Mesangial cell (primary cell): ENCODE measurements around the gene PTDSS2. TPM values are rescaled to one million over a fixed set of nuclear protein-coding genes. Genes with fewer than 3 reads are reported as not detected.

Experiments
- total RNA-seq: library from RNA; depleted of rRNA; stranded (reverse); fragments of >200 nt; gene quantifications from 2 replicates; pipeline ENCODE4 v1.2.3, GENCODE V29; 2015

PTDSS2 gene
- 46.6 and 69.7 TPM in 2 replicates for total RNA-seq

GRCh38 chr11:449889-450808 is at the start of gene PTDSS2:
TSS of gene PTDSS2 (plus strand) at chr11:450279. CDS start at chr11:450456, 177 bp downstream.

DNA sequence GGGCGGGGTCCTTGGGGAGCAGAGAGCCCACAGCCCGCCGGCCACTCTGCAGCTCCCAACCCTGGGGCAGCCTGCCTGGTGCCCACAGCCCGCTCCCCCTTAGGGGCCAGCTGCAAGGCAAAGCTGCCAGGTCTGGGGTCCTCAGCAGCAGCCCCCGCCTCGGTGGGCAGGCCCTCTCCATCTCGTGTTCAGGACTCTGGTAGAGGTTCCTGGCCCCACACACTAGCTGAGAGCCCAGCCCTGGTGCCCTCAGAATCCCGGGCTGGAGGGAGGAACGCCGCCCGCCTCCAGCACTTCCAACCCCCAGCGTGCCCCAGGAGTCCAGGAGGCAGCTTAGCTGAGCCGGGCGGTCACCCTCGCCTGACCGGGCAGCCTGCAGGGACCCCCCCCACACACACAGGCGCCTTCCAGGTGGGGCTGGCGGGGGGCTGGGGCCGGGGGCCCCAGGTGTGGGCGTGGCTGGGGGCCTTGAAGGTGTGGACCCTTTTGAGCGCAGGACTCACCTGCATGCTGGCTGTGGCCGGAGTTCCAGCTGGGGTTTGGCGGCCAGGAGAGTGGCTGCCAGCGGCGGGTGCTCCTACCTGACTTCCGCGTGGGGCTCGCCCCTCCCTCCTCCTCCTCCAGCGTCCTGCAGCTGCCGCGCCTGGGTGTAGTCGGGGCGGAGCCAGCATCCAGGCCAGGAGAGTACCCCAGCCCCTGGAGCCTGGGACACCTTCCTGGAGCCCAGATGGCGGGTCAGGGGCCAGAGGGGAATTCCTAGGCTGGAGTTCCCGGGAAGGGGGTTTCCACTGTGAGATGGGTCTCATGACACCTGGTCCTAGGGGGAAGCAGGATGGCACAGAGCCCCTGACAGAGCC is 8.4 kb upstream of the PTDSS2 start, which contains the start of gene ANO9:
ANO9 (minus strand) TSS at position 594 of the 857 bp plus-strand sequence; CDS start at position 509, 85 bp downstream.

DNA sequence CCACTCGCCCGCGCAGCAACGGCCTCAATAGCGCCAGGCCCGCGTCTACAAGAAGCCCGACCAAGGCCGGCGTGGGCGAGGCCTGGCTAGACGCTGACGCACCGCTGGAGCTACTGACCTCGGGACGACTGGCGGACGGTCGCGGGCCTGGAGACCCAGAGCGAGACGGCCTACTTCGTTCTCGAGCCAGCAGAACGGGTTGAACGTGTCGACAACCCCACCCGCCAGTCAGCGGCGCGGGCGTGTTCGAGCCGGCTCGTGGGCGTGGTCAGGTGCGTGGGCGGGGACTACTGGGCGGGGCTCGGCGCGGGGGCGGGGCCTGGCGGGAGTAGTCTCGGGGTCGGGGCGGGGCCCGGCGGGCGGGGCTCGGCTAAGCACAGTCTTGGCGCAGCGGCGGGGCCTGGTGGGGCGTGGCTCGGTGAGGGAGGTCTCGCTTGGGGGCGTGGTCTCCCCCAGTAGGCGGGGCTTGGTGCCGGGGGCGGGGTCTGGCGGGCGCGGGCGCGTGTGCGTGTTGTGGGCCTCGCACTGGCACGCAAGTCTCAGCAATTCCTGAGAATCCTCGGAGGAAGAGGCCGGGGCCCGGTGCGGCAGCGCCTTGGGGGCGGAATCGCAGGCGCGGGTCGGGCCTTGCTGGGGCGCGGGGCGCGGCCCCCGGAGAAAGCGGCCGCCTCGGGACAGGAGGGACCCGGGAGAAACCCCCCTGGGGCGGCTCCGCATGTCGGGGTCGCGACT is 57.1 kb downstream of the PTDSS2 start, which contains the start of gene RNH1:
RNH1 (minus strand) TSS at position 248 of the 732 bp plus-strand sequence. CDS start 5,080 bp downstream, outside the sequence.

GRCh38 chr11:535519-536454 is 85.7 kb downstream of the PTDSS2 start, which contains the start of gene HRAS:
TSS of gene HRAS (minus strand) at chr11:535576.

GRCh38 chr11:536841-537621 is 87.0 kb downstream of the PTDSS2 start, which contains the start of gene LRRC56:
TSS of gene LRRC56 (plus strand) at chr11:537527. CDS start at chr11:540685, 3,158 bp downstream.

Other genes with a start within 250 kb of the PTDSS2 start
- gene BET1L, start 242.9 kb upstream of the PTDSS2 start, total RNA-seq = 19.2 and 28.1 TPM in 2 replicates
- 126 and 147 TPM in 2 replicates for gene RIC8A, start 242.6 kb upstream of the PTDSS2 start, total RNA-seq
- gene SIRT3, start 213.9 kb upstream of the PTDSS2 start, total RNA-seq = 8.0 and 27.6 TPM in 2 replicates
- 72.1 and 147 TPM in 2 replicates for gene PSMD13, start 213.3 kb upstream of the PTDSS2 start, total RNA-seq
- gene NLRP6, start 171.9 kb upstream of the PTDSS2 start, total RNA-seq = not detected in 2 replicates
- gene PGGHG, start 161.2 kb upstream of the PTDSS2 start, total RNA-seq = 6.5 and 14.6 TPM in 2 replicates
- gene IFITM5, start 150.8 kb upstream of the PTDSS2 start, total RNA-seq = not detected in 2 replicates
- 141 and 628 TPM in 2 replicates for gene IFITM2, start 142.5 kb upstream of the PTDSS2 start, total RNA-seq
- gene IFITM1, start 136.2 kb upstream of the PTDSS2 start, total RNA-seq = 12.9 and 305 TPM in 2 replicates
- gene IFITM3, start 129.4 kb upstream of the PTDSS2 start, total RNA-seq = 159 and 737 TPM in 2 replicates
- gene B4GALNT4, start 80.8 kb upstream of the PTDSS2 start, total RNA-seq = 13.9 and 21.6 TPM in 2 replicates
- 3.3 and 8.2 TPM in 2 replicates for gene PKP3, start 56.1 kb upstream of the PTDSS2 start, total RNA-seq
- 48.6 and 96.8 TPM in 2 replicates for gene SIGIRR, start 35.3 kb upstream of the PTDSS2 start, total RNA-seq
- 3.1 and 15.8 TPM in 2 replicates for gene ANO9, start 8.3 kb upstream of the PTDSS2 start, total RNA-seq
- gene RNH1, start 57.0 kb downstream of the PTDSS2 start, total RNA-seq = 265 and 319 TPM in 2 replicates
- 42.5 and 64.7 TPM in 2 replicates for gene HRAS, start 85.3 kb downstream of the PTDSS2 start, total RNA-seq
- gene LRRC56, start 87.2 kb downstream of the PTDSS2 start, total RNA-seq = 0.33 and 2.3 TPM in 2 replicates
- 0.65 and 7.2 TPM in 2 replicates for gene LMNTD2, start 110.5 kb downstream of the PTDSS2 start, total RNA-seq
- gene RASSF7, start 110.7 kb downstream of the PTDSS2 start, total RNA-seq = 63.9 and 121 TPM in 2 replicates
- gene PHRF1, start 126.2 kb downstream of the PTDSS2 start, total RNA-seq = 25.1 and 25.4 TPM in 2 replicates
- gene IRF7, start 165.7 kb downstream of the PTDSS2 start, total RNA-seq = 24.3 and 35.4 TPM in 2 replicates
- gene CDHR5, start 174.7 kb downstream of the PTDSS2 start, total RNA-seq = under 0.01 and 3.9 TPM in 2 replicates
- 3.5 TPM in 1 of 2 replicates, not detected in the other for gene SCT, start 176.9 kb downstream of the PTDSS2 start, total RNA-seq
- not detected in 2 replicates for gene DRD4, start 187.0 kb downstream of the PTDSS2 start, total RNA-seq
- 52.5 and 78.3 TPM in 2 replicates for gene DEAF1, start 244.9 kb downstream of the PTDSS2 start, total RNA-seq
- 12.2 and 45.6 TPM in 2 replicates for gene TMEM80, start 245.5 kb downstream of the PTDSS2 start, total RNA-seq